Stimulated activated CD8-positive, alpha-beta memory T cell treated with anti-CD3 and anti-CD28 coated beads, Interleukin-15, amount 100 ng/mL, for 1 hour (primary cell): ENCODE measurements around the gene BRI3BP.
"Not testable (repeated sequence)": the region's sequence is repeated elsewhere in the genome, so short reads cannot be mapped to it uniquely, and the experiment has no call there.

Experiments used
- DNase-seq: peaks from one replicate; pipeline ENCODE4 v3.0.0-alpha.2; 2020; ENCODE audit warnings: low read depth

The BRI3BP gene

GRCh38 chr12:125023065-125023464, 29.6 kb downstream of the BRI3BP start:
- no peak for DNase-seq

GRCh38 chr12:125024949-125025563, 31.6 kb downstream of the BRI3BP start:
- DNase-seq, result no peak

GRCh38 chr12:125025606-125026235, 32.3 kb downstream of the BRI3BP start:
- no peak for DNase-seq

GRCh38 chr12:125028106-125028505, 34.7 kb downstream of the BRI3BP start:
- no peak for DNase-seq

GRCh38 chr12:125029761-125030358, 36.4 kb downstream of the BRI3BP start:
- DNase-seq, result no peak

- DNase-seq, result not testable (repeated sequence)
Measured at GRCh38 chr12:125031471-125031870, 38.0 kb downstream of the BRI3BP start.

GRCh38 chr12:125032466-125033152, 39.2 kb downstream of the BRI3BP start:
- DNase-seq, result no peak

- no peak for DNase-seq
Measured at GRCh38 chr12:125033288-125033687, 39.8 kb downstream of the BRI3BP start.

- DNase-seq, result no peak
Measured at GRCh38 chr12:125038976-125039625, 45.7 kb downstream of the BRI3BP start.

GRCh38 chr12:125049093-125049458, 55.6 kb downstream of the BRI3BP start:
- DNase-seq, result no peak

- DNase-seq, result no peak
Measured at GRCh38 chr12:125050446-125050845, 57.0 kb downstream of the BRI3BP start.

- DNase-seq, result no peak
Measured at GRCh38 chr12:125050868-125051267, 57.4 kb downstream of the BRI3BP start.

GRCh38 chr12:125053821-125054220, 60.4 kb downstream of the BRI3BP start:
- DNase-seq, result no peak

GRCh38 chr12:125055591-125055990, 62.1 kb downstream of the BRI3BP start:
- DNase-seq, result no peak

GRCh38 chr12:125056306-125056705, 62.9 kb downstream of the BRI3BP start:
- no peak for DNase-seq

- no peak for DNase-seq
Measured at GRCh38 chr12:125057708-125058107, 64.3 kb downstream of the BRI3BP start.

- no peak for DNase-seq
Measured at GRCh38 chr12:125061229-125061628, 67.8 kb downstream of the BRI3BP start.

- DNase-seq, result not testable (repeated sequence)
Measured at GRCh38 chr12:125063522-125063921, 70.1 kb downstream of the BRI3BP start.

GRCh38 chr12:125064492-125064891, 71.0 kb downstream of the BRI3BP start:
- no peak for DNase-seq

- DNase-seq, result peak; percentile 57
Measured at GRCh38 chr12:125065021-125065918, 71.8 kb downstream of the BRI3BP start, which contains the start of gene AACS. AACS (plus strand) TSS chr12:125065435; CDS start chr12:125065585, 150 bp downstream.

GRCh38 chr12:125065919-125066570, 72.6 kb downstream of the BRI3BP start:
- DNase-seq, result no peak
